IMR-90 (cell line): ENCODE measurements around the gene ILK.

ENCODE experiments used
- BHLHE40 ChIP-seq: fragments of 150-350 bp; IDR thresholded peaks from 2 replicates; pipeline ENCODE4 v1.6.1; 2016; ENCODE audit warnings: mild to moderate bottlenecking, low read depth, low read length
- CEBPB ChIP-seq: IDR thresholded peaks from 2 replicates; pipeline ENCODE4 v1.6.1; 2012; ENCODE audit warnings: low read depth, low read length, improper control_type of control experiment
- CTCF ChIP-seq: conservative IDR thresholded peaks from 2 replicates; pipeline ENCODE4 v1.5.1; 2012; ENCODE audit warnings: mild to moderate bottlenecking, low read depth, low read length, improper control_type of control experiment
- ELK1 ChIP-seq: fragments of 150-350 bp; IDR thresholded peaks from 2 replicates; pipeline ENCODE4 v1.6.1; 2016; ENCODE audit warnings: low read depth, mild to moderate bottlenecking, low read length, moderate library complexity, borderline replicate concordance
- FOS ChIP-seq: fragments of 150-350 bp; IDR thresholded peaks from 2 replicates; pipeline ENCODE4 v1.6.1; 2016; ENCODE audit warnings: low read depth, low read length
- MAZ ChIP-seq: IDR thresholded peaks from 2 replicates; pipeline ENCODE4 v1.6.1; 2012; ENCODE audit warnings: low read depth, mild to moderate bottlenecking, low read length, improper control_type of control experiment, moderate library complexity, borderline replicate concordance
- NFE2L2 ChIP-seq: fragments of 150-350 bp; IDR thresholded peaks from 2 replicates; pipeline ENCODE4 v1.6.1; 2016; ENCODE audit warnings: low read depth, mild to moderate bottlenecking, low read length
- POLR2A ChIP-seq: IDR thresholded peaks from 2 replicates; pipeline ENCODE4 v1.6.1; 2012; ENCODE audit warnings: mild to moderate bottlenecking, low read depth, low read length
- RAD21 ChIP-seq: IDR thresholded peaks from 2 replicates; pipeline ENCODE4 v1.6.1; 2012; ENCODE audit warnings: low read length, improper control_type of control experiment
- RCOR1 ChIP-seq: IDR thresholded peaks from 2 replicates; pipeline ENCODE4 v1.6.1; 2012; ENCODE audit warnings: mild to moderate bottlenecking, low read length, improper control_type of control experiment; ENCODE audit not compliant: insufficient replicate concordance
- RFX5 ChIP-seq: IDR thresholded peaks from 2 replicates; pipeline ENCODE4 v1.8.0; 2012; ENCODE audit warnings: low read depth, mild to moderate bottlenecking, low read length, moderate library complexity

GRCh38 chr11:6640036-6640984, 36.7 kb downstream of the ILK start:
- TF ChIP-seq CTCF (no peak), FOS (no peak), RAD21 (no peak), POLR2A (no peak), RFX5 (no peak), RCOR1 (no peak), NFE2L2 (no peak), BHLHE40 (no peak), MAZ (no peak), ELK1 (no peak), CEBPB (no peak)
